Muscle layer of colon (tissue), 2 donors: ENCODE results near the gene CCDC107.
"Not testable (repeated sequence)": the region's sequence is repeated elsewhere in the genome, so short reads cannot be mapped to it uniquely, and the experiment has no call there.

Source experiments
- H3K27ac ChIP-seq: one replicate; pipeline ENCODE4 v1.7.0; 2013; ENCODE audit warnings: low read depth, mild to moderate bottlenecking, low read length, moderate library complexity
- H3K27me3 ChIP-seq, 2 donors: one replicate each; pipeline ENCODE4 v1.7.0; 2013; ENCODE audit warnings: low read length in 2 of 2, mild to moderate bottlenecking in 2 of 2; ENCODE audit not compliant: insufficient read depth in 2 of 2, control insufficient read depth in 1 of 2
- H3K36me3 ChIP-seq: one replicate; pipeline ENCODE4 v1.7.0; 2013; ENCODE audit warnings: mild to moderate bottlenecking, low read length; ENCODE audit not compliant: insufficient read depth
- H3K4me1 ChIP-seq: one replicate; pipeline ENCODE4 v1.7.0; 2013; ENCODE audit warnings: mild to moderate bottlenecking, low read length; ENCODE audit not compliant: insufficient read depth
- H3K4me3 ChIP-seq, 2 donors: one replicate each; pipeline ENCODE4 v1.7.0; 2013; ENCODE audit warnings: low read length in 2 of 2, low read depth in 1 of 2, mild to moderate bottlenecking in 1 of 2, moderate library complexity in 1 of 2
- H3K9ac ChIP-seq: one replicate; pipeline ENCODE4 v1.7.0; 2013; ENCODE audit warnings: low read length
- H3K9me3 ChIP-seq: one replicate; pipeline ENCODE4 v1.7.0; 2013; ENCODE audit warnings: mild to moderate bottlenecking, low read length
- donor health status: abdominal sarcoma.
- donor health status: Adenocarcinoma of cecum.

CCDC107 gene

DNA sequence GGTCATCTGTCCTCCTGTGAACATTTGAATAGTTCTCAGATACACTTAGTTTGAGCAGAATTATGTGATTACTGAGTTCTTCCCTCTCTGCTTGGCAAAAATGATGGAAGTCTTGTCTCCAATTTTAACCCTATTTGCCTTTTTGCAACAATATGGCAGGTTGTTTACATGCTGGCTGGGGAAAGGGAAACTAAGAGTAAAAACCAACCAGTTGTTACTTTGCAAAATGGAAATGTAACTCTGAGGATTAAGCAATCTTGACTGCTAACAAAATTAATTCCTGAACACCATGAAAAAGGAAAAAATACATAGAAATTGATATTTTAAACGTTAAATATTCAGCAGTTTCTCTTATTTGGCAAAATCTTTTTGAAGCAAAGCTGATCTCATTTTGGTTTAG lies 18.5 kb upstream of the CCDC107 start:
- Histone ChIP-seq H3K9ac (no peak overlapping the region), H3K27ac (no peak overlapping the region), H3K36me3 (no peaks in the 10 kb centered on the region), H3K9me3 (no peaks in the 10 kb centered on the region), H3K4me3 (no peak overlapping the region), H3K4me1 (no peaks in the 10 kb centered on the region), H3K27me3 (no peaks in the 10 kb centered on the region)

DNA sequence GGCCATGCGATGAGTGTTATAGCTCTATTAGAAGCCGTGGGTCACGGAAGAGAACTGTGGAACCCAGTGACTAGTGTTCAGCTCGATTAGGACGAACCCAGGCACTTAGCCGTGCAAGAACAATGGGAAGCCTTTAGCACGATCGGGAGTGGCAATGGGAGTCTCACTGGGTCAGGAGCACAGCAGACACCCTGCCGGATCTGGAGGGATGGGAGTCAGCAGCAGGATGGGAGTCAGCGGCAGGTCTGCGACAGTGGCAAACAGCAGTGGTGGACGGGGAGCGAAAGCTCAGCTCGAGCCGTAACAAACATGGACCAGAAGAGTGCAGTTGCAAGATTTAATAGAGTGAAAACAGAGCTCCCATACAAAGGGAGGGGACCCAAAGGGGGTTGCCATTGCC lies 17.7 kb upstream of the CCDC107 start:
- not testable (repeated sequence) for H3K9ac ChIP-seq, H3K4me1 ChIP-seq, H3K4me3 ChIP-seq, H3K9me3 ChIP-seq, H3K27me3 ChIP-seq, H3K36me3 ChIP-seq, H3K27ac ChIP-seq

DNA sequence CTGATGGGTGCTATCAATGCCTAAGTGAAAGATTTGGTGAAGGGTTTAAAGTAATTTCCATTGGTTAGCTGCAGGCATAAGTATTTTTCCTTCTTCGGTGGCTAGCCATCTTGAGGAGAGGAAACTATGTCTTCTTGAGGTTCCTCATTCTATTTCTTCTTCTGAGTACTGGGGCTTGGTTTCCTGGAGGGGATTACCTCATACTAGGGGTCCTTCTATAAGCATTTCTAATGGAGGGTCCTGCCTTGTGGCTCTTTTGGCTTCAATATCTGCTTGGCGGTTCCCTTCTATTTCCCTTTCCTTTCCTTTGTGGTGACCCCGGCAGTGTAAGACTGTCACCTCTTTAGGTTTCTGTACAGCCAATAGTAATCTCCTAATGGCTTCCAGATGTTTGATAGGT lies 16.6 kb upstream of the CCDC107 start:
- H3K4me1 ChIP-seq, H3K9ac ChIP-seq, H3K9me3 ChIP-seq, H3K27me3 ChIP-seq, H3K27ac ChIP-seq, H3K4me3 ChIP-seq, H3K36me3 ChIP-seq: not testable (repeated sequence)

DNA sequence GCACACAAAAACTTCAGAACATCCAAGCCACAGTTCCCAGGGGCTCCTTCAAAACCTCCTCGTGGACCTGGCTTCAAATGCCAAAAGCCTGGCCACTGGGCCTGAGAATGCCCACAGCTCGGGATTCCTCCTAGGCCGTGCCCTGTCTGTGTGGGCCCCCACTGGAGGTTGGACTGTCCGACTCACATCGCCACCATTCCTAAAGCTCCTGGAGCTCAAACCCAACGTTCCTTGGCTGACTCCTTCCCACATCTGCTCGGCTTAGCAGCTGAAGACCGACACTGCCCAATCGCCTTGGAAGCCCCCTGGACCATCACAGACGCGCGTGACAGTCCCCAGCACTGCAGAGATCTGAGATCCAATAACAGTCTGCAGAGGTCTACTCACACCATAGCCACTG lies 15.0 kb upstream of the CCDC107 start:
- Histone ChIP-seq H3K4me1 (peaks cover 12% of the 10 kb centered on the region), H3K4me3 (no peak overlapping the region), H3K9ac (no peak overlapping the region), H3K36me3 (no peaks in the 10 kb centered on the region), H3K27me3 (no peaks in the 10 kb centered on the region), H3K9me3 (no peaks in the 10 kb centered on the region), H3K27ac (no peak overlapping the region)

DNA sequence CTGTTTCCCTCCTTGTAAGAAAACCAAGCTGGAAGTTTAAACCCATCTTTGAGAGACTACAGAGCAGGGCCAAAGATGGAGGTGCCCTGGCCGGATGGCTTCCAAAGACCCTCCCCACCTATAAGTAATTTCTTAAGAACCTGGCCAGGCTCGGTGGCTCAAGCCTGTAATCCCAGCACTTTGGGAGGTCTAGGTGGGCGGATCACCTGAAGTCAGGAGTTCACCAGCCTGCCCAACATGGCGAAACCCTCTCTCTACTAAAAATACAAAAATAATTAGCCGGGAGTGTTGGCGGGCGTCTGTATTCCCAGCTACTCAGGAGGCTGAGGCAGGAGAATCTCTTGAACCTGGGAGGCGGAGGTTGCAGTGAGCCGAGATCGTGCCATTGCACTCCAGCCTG lies 12.4 kb upstream of the CCDC107 start:
- H3K9ac ChIP-seq = not testable (repeated sequence)

DNA sequence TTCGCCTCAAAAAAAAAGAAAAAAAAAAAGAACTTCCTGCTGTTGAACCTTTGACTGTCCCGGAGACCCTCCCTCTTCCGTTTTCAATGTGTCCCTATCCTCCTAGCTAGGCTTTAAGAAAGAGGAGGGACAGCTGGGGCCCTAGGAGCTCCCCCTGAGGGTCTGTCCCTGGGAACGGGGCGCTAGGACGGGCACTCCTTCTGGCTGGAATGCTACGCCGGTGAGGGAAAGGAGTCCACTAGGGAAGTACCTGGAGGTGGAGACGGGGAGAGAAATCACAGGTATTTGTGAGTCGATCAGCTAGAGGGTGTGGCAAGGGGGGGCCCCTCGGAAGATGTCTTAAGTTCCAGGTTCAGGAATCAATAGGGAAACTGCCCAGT lies 11.9 kb upstream of the CCDC107 start:
- H3K9me3 ChIP-seq = no peaks in the 10 kb centered on the region
- H3K27me3 ChIP-seq = no peaks in the 10 kb centered on the region
- H3K27ac ChIP-seq = peak overlapping the region; percentile 81
- no peaks in the 10 kb centered on the region for H3K36me3 ChIP-seq
- peaks cover 12% of the 10 kb centered on the region for H3K4me1 ChIP-seq
- H3K4me3 ChIP-seq = peak overlapping the region; percentile 56 to 65
- H3K9ac ChIP-seq = peak overlapping the region; percentile 76

More for the DNA sequence above, 12.4 kb upstream of the CCDC107 start:
- peaks cover 12% of the 10 kb centered on the region for H3K4me1 ChIP-seq
- H3K9me3 ChIP-seq, H3K27ac ChIP-seq, H3K27me3 ChIP-seq, H3K36me3 ChIP-seq: not testable (repeated sequence)
- peak overlapping the region; percentile 56 to 65 for H3K4me3 ChIP-seq

DNA sequence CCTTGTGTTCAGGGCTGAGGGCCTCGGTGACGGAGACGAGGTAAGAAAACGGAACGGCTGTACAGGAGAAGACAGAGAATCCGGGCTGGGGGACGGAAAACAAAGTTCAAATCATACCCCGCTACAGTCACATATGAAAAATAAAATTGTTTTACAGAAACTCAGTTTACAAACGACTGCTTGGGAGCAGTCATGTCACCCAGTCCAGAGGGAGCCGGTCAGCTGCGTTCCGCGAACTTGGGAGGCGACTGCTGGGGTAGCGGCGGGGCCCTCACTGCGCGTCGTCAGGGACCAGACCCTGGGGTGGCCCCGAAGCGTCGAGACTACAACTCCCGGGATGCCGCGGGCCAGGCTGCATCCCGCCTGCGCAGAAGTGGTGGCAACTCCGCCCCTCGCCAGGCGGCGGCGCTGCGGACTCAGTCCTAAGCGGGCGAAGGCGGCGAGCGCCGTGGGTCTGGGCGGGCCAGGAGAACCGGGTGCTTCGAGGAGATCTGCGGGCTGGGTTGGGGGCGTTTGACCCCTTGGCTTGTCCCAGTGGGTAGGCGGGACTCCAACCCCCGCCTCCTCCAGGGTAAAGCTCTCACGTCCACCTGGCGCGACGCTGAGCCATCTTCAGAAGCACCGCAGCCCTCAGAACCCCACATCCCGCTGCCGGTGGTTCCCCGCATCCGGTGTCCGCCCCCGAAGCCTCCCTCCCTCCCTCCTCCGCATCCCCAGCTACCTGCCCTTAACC lies 11.4 kb upstream of the CCDC107 start:
- Histone ChIP-seq H3K27me3 (no peaks in the 10 kb centered on the region), H3K36me3 (no peaks in the 10 kb centered on the region), H3K9me3 (no peaks in the 10 kb centered on the region), H3K4me1 (peaks cover 12% of the 10 kb centered on the region), H3K9ac (peak overlapping the region; percentile 76), H3K4me3 (peak overlapping the region; percentile 56 to 65), H3K27ac (peak overlapping the region; percentile 81)

DNA sequence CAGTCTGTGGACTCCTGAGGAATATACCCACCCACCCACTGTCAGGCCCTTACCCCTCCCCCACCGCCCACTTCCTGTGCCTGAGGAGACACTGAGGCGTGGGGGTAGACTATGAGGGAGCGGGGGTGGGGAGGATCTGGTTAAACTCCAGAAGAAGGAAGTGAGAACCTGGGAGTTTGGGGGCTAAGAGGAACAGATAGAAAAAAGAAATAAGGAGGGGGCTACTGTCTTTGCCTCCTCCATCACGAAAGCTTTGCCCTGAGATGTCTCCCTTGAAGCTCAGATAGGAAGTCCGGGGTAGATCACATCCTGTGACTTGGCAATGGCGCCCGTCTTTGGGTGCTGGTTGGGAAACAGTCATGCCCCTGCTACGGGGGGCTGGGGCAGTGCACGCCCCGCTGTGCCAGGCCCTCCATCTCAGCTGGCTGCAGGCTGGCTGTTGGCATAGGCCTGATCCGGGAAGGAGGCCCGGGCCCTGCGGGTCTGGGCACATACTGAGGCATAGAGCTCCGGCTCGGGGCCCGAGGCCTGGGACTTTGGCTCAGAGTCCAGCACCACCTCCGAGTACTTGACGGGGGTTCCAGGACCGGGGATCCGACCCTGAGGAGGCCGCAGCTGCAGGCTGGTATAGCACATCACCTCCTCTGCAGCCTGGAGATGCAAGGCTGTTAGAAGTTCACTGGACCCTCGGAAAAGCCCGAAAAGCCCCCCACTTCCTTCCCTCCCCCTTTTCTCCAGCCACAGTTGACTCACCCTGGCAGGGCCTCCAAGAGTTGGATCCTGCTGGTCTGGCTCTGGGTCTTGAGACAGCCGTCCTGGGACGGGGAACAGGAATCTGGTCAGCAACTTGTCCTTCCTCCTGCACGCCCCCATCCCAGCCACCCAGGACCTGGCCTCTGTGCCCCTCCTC lies 8.4 kb upstream of the CCDC107 start:
- H3K36me3 ChIP-seq = no peaks in the 10 kb centered on the region
- H3K27me3 ChIP-seq = no peaks in the 10 kb centered on the region
- H3K9me3 ChIP-seq = no peaks in the 10 kb centered on the region
- no peak overlapping the region for H3K27ac ChIP-seq
- no peak overlapping the region for H3K4me3 ChIP-seq
- H3K4me1 ChIP-seq = peaks cover 12% of the 10 kb centered on the region
- no peak overlapping the region for H3K9ac ChIP-seq

DNA sequence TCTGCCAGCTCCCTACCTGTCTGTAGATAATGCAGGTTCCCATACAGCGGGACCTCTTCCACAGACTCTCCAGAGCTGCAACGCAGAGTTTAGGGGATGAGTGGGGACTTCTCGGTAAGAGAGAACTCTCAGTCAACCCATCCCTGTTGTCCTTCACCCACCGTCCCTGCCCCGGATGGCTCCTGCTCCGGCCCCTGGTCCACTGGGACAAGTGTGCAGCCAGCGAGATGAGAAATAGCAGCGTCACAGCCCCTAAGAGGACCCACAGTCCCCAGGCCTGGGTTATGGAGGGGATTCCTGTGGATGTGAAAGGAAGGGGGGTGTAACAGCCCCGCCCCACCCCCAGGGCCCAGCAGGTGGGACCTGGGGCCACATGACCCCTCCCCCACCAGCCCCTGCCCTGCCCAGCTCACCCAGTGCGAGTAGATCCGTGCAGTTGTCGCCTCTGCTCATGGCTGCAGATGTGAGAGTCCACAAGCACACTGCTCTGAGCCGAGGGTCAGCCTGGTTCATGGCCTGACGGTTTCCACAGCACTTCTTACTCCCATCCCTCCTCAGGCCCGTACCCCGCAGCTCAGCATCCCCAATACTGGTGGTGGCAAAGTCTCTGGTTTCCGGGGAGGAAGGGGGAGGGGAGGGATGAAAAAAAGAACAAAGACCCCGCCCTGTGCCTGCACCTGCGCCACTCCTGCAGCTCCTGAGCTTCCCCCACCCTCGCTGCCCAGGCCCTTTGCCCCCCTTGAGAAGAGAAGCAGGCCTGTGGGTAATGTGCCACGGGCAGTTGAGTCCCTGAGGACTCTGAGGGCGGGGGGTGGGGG lies 7.5 kb upstream of the CCDC107 start, which contains the start of gene SIT1:
SIT1 (minus strand) TSS at position 591 of the 818 bp plus-strand sequence; CDS start at position 513, 78 bp downstream.
- Histone ChIP-seq H3K9me3 (no peaks in the 10 kb centered on the region), H3K4me3 (no peak within 1 kb of the TSS)

DNA sequence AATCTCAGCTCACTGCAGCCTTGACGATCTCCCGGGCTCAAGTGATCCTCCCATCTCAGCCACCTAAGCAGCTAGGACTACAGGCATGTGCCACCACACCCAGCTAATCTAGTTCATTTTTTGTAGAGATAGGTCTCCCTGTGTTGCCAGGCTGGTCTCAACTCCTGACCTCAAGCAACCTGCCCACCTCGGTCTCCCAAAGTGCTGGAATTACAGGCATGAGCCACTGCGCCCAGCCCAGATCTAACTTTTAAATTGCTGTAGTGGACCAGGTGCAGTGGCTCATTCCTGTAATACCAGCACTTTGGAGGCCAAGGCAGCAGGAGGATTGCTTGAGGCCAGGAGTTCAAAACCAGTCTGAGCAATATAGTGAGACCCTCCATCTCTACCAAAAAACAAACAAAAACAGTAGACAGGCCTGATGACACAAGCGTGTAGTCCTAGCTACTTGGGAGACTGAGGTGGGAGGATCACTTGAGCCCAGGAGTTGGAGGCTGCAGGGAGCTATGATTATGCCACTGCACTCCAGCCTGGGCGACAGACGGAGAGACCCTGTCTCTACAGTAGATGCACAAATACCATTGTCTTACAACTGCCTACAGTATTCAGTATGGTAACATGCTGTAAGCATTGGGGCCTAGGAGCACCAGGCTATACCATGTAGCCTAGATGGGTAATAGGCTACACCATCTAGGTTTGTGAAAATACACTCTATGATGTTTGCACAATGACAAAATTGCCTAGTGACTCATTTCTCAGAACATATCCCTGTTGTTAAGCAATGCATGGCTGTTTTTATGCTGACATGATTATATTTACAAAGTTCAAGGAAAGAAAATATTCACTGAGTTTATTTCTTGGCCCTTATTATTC lies 5.9 kb upstream of the CCDC107 start:
- Histone ChIP-seq H3K9ac (no peak overlapping the region), H3K9me3 (no peaks in the 10 kb centered on the region), H3K36me3 (no peaks in the 10 kb centered on the region), H3K27ac (no peak overlapping the region), H3K27me3 (no peaks in the 10 kb centered on the region), H3K4me3 (no peak overlapping the region), H3K4me1 (peaks cover 4% of the 10 kb centered on the region)

More for the DNA sequence above, 7.5 kb upstream of the CCDC107 start, which contains the start of gene SIT1:
- no peak within 1 kb of the TSS for H3K27ac ChIP-seq
- H3K27me3 ChIP-seq = no peaks in the 10 kb centered on the region
- peaks cover 12% of the 10 kb centered on the region for H3K4me1 ChIP-seq
- no peaks in the 10 kb centered on the region for H3K36me3 ChIP-seq
- no peak within 1 kb of the TSS for H3K9ac ChIP-seq
